ENCODE measurements around the gene PZP.

DNA sequence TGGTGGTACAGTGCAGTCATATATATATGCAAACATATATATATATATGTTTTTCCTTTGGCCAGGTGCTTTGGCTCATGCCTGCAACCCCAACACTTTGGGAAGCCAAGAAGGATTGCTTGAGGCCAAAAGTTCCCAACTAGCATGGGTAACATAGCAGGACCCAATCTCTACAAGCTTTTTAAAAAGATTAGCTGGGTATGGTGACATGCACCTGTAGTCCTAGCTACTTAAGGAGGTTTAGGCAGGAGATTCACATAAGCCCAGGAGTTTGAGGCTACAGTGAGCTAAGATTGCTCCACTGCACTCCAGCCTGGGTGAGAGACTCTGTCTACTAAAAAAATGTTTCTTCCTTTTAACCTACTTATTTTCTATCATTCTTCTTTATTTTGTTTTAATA is 10.2 kb downstream of the PZP start:
- TF ChIP-seq, protein P1, sequence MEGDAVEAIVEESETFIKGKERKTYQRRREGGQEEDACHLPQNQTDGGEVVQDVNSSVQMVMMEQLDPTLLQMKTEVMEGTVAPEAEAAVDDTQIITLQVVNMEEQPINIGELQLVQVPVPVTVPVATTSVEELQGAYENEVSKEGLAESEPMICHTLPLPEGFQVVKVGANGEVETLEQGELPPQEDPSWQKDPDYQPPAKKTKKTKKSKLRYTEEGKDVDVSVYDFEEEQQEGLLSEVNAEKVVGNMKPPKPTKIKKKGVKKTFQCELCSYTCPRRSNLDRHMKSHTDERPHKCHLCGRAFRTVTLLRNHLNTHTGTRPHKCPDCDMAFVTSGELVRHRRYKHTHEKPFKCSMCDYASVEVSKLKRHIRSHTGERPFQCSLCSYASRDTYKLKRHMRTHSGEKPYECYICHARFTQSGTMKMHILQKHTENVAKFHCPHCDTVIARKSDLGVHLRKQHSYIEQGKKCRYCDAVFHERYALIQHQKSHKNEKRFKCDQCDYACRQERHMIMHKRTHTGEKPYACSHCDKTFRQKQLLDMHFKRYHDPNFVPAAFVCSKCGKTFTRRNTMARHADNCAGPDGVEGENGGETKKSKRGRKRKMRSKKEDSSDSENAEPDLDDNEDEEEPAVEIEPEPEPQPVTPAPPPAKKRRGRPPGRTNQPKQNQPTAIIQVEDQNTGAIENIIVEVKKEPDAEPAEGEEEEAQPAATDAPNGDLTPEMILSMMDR (IDR thresholded peaks at IDR 0.05), result no peak
- no peak for TF ChIP-seq ZFX (IDR thresholded peaks at IDR 0.05; ENCODE audit: borderline replicate concordance)

All from 22Rv1 (cell line).